SK-N-SH (cell line): ENCODE measurements around the gene TMEM165. TPM values are rescaled to one million over a fixed set of nuclear protein-coding genes. Genes with fewer than 3 reads are reported as not detected.

Experiments used
- CTCF ChIA-PET: fragments of 300-600, 350-600 bp; formaldehyde crosslinking; extraction: SDS; loops from one replicate; lab custom pipeline; 2021; lab: Yijun Ruan, JAX
- POLR2A ChIA-PET: fragments of 350-600 bp; sonication (Branson Sonifier 250); formaldehyde crosslinking; extraction: SDS; loops from one replicate; lab custom pipeline; 2020; ENCODE audit warnings: antibody characterized with exemption, inconsistent platforms; lab: Yijun Ruan, JAX
- DNase-seq: peaks from one replicate; pipeline ENCODE4 v3.0.0; 2012
- H2AFZ ChIP-seq: fragments of 200-600 bp; sonication (generic); 2 replicates; pipeline ENCODE4 v1.8.1; 2016; ENCODE audit warnings: antibody characterized with exemption, mild to moderate bottlenecking, low read depth
- H3F3A ChIP-seq: fragments of 200-600 bp; sonication (generic); replicated peaks from 2 replicates; pipeline ENCODE3; 2016; ENCODE audit warnings: antibody characterized with exemption, mild to moderate bottlenecking; ENCODE audit not compliant: insufficient read depth
- H3K27ac ChIP-seq, 2 experiments: fragments of 200-500 bp in 1 of 2; fragments of 200-600 bp in 1 of 2; sonication (Bioruptor generic) in 1 of 2; sonication (generic), shearing (Covaris generic) in 1 of 2; 2 replicates each; pipeline versions ENCODE4 v1.5.1 to v1.6.1; 2014 to 2016; ENCODE audit warnings: low read depth in 2 of 2, inconsistent platforms in 1 of 2, low read length in 1 of 2, mild to moderate bottlenecking in 1 of 2, mixed read lengths in 1 of 2
- H3K27me3 ChIP-seq: fragments of 200-600 bp; sonication (generic), shearing (Covaris generic); 2 replicates; pipeline ENCODE4 v1.6.1; 2016; ENCODE audit warnings: mixed run types; ENCODE audit not compliant: insufficient read depth
- H3K36me3 ChIP-seq, 2 experiments: fragments of 200-500 bp in 1 of 2; fragments of 200-600 bp in 1 of 2; sonication (Bioruptor generic) in 1 of 2; sonication (generic) in 1 of 2; replicated peaks in 1 of 2; 2 replicates each; pipeline versions ENCODE3 to v1.5.1; 2014 to 2016; ENCODE audit warnings: low read length in 1 of 2, mild to moderate bottlenecking in 1 of 2; ENCODE audit not compliant: insufficient read depth in 2 of 2, control insufficient read depth in 1 of 2
- H3K4me1 ChIP-seq, 2 experiments: fragments of 200-500 bp in 1 of 2; fragments of 200-600 bp in 1 of 2; sonication (Bioruptor generic) in 1 of 2; sonication (generic), shearing (Covaris generic) in 1 of 2; 2 replicates each; pipeline versions ENCODE4 v1.5.1 to v1.6.1; 2014 to 2016; ENCODE audit warnings: low read depth in 1 of 2, low read length in 1 of 2, mixed run types in 1 of 2; ENCODE audit not compliant: insufficient read depth in 2 of 2, control insufficient read depth in 1 of 2
- H3K4me2 ChIP-seq: fragments of 200-600 bp; sonication (generic), shearing (Covaris generic); 2 replicates; pipeline ENCODE4 v1.6.1; 2017; ENCODE audit warnings: mixed run types
- H3K4me3 ChIP-seq, 2 experiments: fragments of 200-500 bp in 1 of 2; fragments of 200-600 bp in 1 of 2; sonication (Bioruptor generic) in 1 of 2; sonication (generic), shearing (Covaris generic) in 1 of 2; 2 replicates each; pipeline versions ENCODE4 v1.5.1 to v1.8.1; 2014 to 2016; ENCODE audit warnings: low read depth in 2 of 2, inconsistent platforms in 1 of 2, low read length in 1 of 2, mild to moderate bottlenecking in 1 of 2, mixed read lengths in 1 of 2, moderate library complexity in 1 of 2
- H3K79me2 ChIP-seq: fragments of 200-600 bp; sonication (generic); 2 replicates; pipeline ENCODE4 v1.8.1; 2017; ENCODE audit warnings: mild to moderate bottlenecking; ENCODE audit not compliant: insufficient read depth
- H3K9ac ChIP-seq: fragments of 200-600 bp; sonication (generic); 2 replicates; pipeline ENCODE4 v1.6.1; 2017; ENCODE audit warnings: mixed run types
- H3K9me2 ChIP-seq: fragments of 200-600 bp; sonication (generic); 2 replicates; pipeline ENCODE4 v1.6.1; 2017; ENCODE audit warnings: mixed run types
- H3K9me3 ChIP-seq: fragments of 200-600 bp; sonication (generic); 2 replicates; pipeline ENCODE4 v1.6.1; 2017; ENCODE audit warnings: mixed run types, mild to moderate bottlenecking, moderate library complexity
- H4K20me1 ChIP-seq: fragments of 200-600 bp; sonication (generic); 2 replicates; pipeline ENCODE4 v1.6.1; 2017; ENCODE audit warnings: mild to moderate bottlenecking, mixed run types; ENCODE audit not compliant: insufficient read depth
- CHD2 ChIP-seq: fragments of 150-350 bp; IDR thresholded peaks from 2 replicates; pipeline ENCODE4 v1.6.1; 2018; ENCODE audit warnings: low read length; ENCODE audit not compliant: partially characterized antibody
- CTCF ChIP-seq: fragments of 200-600 bp; sonication (generic); IDR thresholded peaks from 2 replicates; pipeline ENCODE4 v1.6.1; 2017; ENCODE audit warnings: antibody characterized with exemption, mild to moderate bottlenecking, moderate library complexity
- ELF1 ChIP-seq: IDR thresholded peaks from 2 replicates; pipeline ENCODE4 v1.4.0; 2012
- EZH2phosphoT487 ChIP-seq: fragments of 200-600 bp; sonication (generic); IDR thresholded peaks from 2 replicates; pipeline ENCODE4 v1.6.1; 2017; ENCODE audit warnings: low read depth, mixed run types, mild to moderate bottlenecking, antibody characterized with exemption, moderate library complexity, borderline replicate concordance
- FOXJ3 ChIP-seq: sonication (generic); formaldehyde crosslinking; IDR thresholded peaks from 2 replicates; pipeline ENCODE4 v1.5.1; 2020; ENCODE audit warnings: mild to moderate bottlenecking, missing genetic modification reagents
- JUND ChIP-seq: IDR thresholded peaks from 2 replicates; pipeline ENCODE4 v1.4.0; 2012
- MEF2A ChIP-seq: IDR thresholded peaks from 2 replicates; pipeline ENCODE4 v1.4.0; 2012; ENCODE audit warnings: low read depth, borderline replicate concordance
- NFIC ChIP-seq: IDR thresholded peaks from 2 replicates; pipeline ENCODE4 v1.4.0; 2012; ENCODE audit warnings: borderline replicate concordance
- PBX3 ChIP-seq: IDR thresholded peaks from 2 replicates; pipeline ENCODE4; 2012
- RAD21 ChIP-seq: IDR thresholded peaks from 2 replicates; pipeline ENCODE4 v1.6.1; 2012; ENCODE audit warnings: mild to moderate bottlenecking, low read length
- RCOR1 ChIP-seq: fragments of 150-350 bp; IDR thresholded peaks from 2 replicates; pipeline ENCODE4 v1.6.1; 2017; ENCODE audit warnings: antibody characterized with exemption, low read length
- RFX5 ChIP-seq: IDR thresholded peaks from 2 replicates; pipeline ENCODE4 v1.6.1; 2012; ENCODE audit warnings: mild to moderate bottlenecking, improper control_type of control experiment, low read length
- RXRA ChIP-seq: IDR thresholded peaks from 2 replicates; pipeline ENCODE4 v1.4.0; 2012; ENCODE audit warnings: low read depth, mild to moderate bottlenecking, borderline replicate concordance
- SIN3A ChIP-seq: IDR thresholded peaks from 2 replicates; pipeline ENCODE4 v1.6.1; 2012; ENCODE audit warnings: low read depth, mild to moderate bottlenecking, low read length, moderate library complexity, borderline replicate concordance
- SMC3 ChIP-seq: IDR thresholded peaks from 2 replicates; pipeline ENCODE4 v1.6.1; 2012; ENCODE audit warnings: low read depth, low read length, improper control_type of control experiment
- TEAD4 ChIP-seq: IDR thresholded peaks from 2 replicates; pipeline ENCODE4 v1.4.0; 2012; ENCODE audit warnings: mild to moderate bottlenecking, borderline replicate concordance; ENCODE audit not compliant: insufficient read depth
- USF1 ChIP-seq: IDR thresholded peaks from 2 replicates; pipeline ENCODE4 v1.4.0; 2012; ENCODE audit warnings: low read depth, borderline replicate concordance
- USF2 ChIP-seq: fragments of 150-350 bp; IDR thresholded peaks from 2 replicates; pipeline ENCODE4 v1.6.1; 2017; ENCODE audit warnings: antibody characterized with exemption, low read length, low read depth, borderline replicate concordance
- ZBTB33 ChIP-seq: IDR thresholded peaks from 2 replicates; pipeline ENCODE4 v1.4.0; 2012; ENCODE audit warnings: low read depth, borderline replicate concordance
- WGBS: methylation state at CpG from one replicate; pipeline ENCODE4 v1.1.6; 2017; ENCODE audit warnings: low lambda C conversion rate; 5-methylcytosine and 5-hydroxymethylcytosine counted together
- polyA plus RNA-seq, 3 experiments: library from polyadenylated mRNA; depleted of rRNA; stranded (reverse); fragments of >200 nt; gene quantifications; 2 replicates each; pipeline ENCODE4 v1.2.3, GENCODE V29; 2012

The TMEM165 gene
- polyA plus RNA-seq, 1 of the 3 experiments (the other 2 are of a cell fraction), result 58.6 TPM

- TF ChIP-seq RXRA, result no peak
- no peak for TF ChIP-seq PBX3
- no peak for TF ChIP-seq NFIC
These were observed 25.8 kb upstream of the TMEM165 start (continued) for GRCh38 chr4:55369968-55370367.

GRCh38 chr4:55372259-55372658, 23.5 kb upstream of the TMEM165 start:
- no peak overlapping the region for H2AFZ ChIP-seq
- DNase-seq, result no peak
- ChIA-PET CTCF (interaction anchor here (0.5 to 1.8 kb wide), 4 partner anchors 25 to 1082 kb away, joined by 3 to 9 read pairs (median 4); partner anchors contain the start of gene SRD5A3), POLR2A (no interaction called here)
- 89% methylated on average over 7 of the region's 7 CpGs for WGBS
- H3K36me3 ChIP-seq, result peaks cover 0 to 5% of the 10 kb centered on the region in 2 experiments
- H3K4me1 ChIP-seq, result no peaks in the 10 kb centered on the region
- no peaks in the 10 kb centered on the region for H3K9me3 ChIP-seq
- H3K9ac ChIP-seq, result peak overlapping the region; percentile 27; the same call in 1 of the 2 replicates
- no peaks in the 10 kb centered on the region for H3K79me2 ChIP-seq
- H3K27me3 ChIP-seq, result no peaks in the 10 kb centered on the region
- H4K20me1 ChIP-seq, result no peaks in the 10 kb centered on the region
- peak overlapping the region in 1 of 2 experiments; percentile 81; a peak in 2 of 4 replicates for H3K27ac ChIP-seq
- H3K9me2 ChIP-seq, result no peaks in the 10 kb centered on the region
- no peak overlapping the region for H3K4me2 ChIP-seq
- H3F3A ChIP-seq, result no peaks in the 10 kb centered on the region
- TF ChIP-seq MEF2A (no peak), JUND (no peak), CTCF (no peak), NFIC (no peak), USF2 (no peak), FOXJ3 (CRISPR knock-in tag) (no peak), RXRA (no peak), USF1 (no peak), RAD21 (no peak), SIN3A (no peak), SMC3 (no peak), ZBTB33 (no peak), EZH2phosphoT487 (no peak), RFX5 (no peak), ELF1 (no peak), CHD2 (no peak), RCOR1 (no peak), TEAD4 (no peak)
- H3K4me3 ChIP-seq, result no peak overlapping the region
